ENCODE results near the gene TBC1D21.

DNA sequence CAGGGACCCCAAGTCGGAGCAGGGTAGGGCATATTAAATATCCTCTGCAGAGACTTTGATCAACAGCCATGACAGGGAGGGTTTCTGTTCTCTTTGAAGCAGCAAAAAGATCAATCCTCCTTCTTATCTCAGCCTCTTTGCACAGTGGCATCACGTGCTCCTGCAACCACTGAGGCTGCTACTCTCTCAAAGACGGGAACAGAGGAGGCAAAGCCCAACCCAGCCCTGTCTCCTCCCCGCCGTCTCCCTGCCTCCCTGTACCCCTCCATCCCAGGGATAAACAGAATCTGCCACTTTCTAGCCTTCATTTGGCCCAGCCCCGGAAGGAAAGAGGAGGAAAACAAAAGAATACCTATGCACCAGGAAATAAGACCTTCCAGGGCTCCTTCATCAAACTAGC, 7.5 kb upstream of the TBC1D21 start:
- TF ChIP-seq POLR2A (IDR thresholded peaks at IDR 0.05; ENCODE audit: low read length) (no peak), GATA1 (IDR thresholded peaks at IDR 0.05; ENCODE audit: low read depth, low read length) (no peak)

All from erythroblast (primary cell).